Fibroblast of skin of left quadriceps (primary cell): Measurements from ENCODE around the gene ELOF1.
"Not testable (repeated sequence)": the region's sequence is repeated elsewhere in the genome, so short reads cannot be mapped to it uniquely, and the experiment has no call there.

Source experiments
- DNase-seq, 2 experiments: peaks; one replicate each; pipeline ENCODE4 v3.0.0-alpha.2; 2013; ENCODE audit warnings: low read depth in 2 of 2

Gene ELOF1

GRCh38 chr19:11558881-11559828, at the start of gene ELOF1:
Gene ELOF1, minus strand, starts transcription at chr19:11559230. Its CDS starts 4,883 bp downstream, at chr19:11554347.
- DNase-seq, result peak; percentile 93 to 94

GRCh38 chr19:11606484-11606883, 47.5 kb upstream of the ELOF1 start:
- DNase-seq, result no peak

- DNase-seq, result not testable (repeated sequence)
Measured at GRCh38 chr19:11599704-11600103, 40.7 kb upstream of the ELOF1 start.

GRCh38 chr19:11598746-11599145, 39.7 kb upstream of the ELOF1 start:
- no peak for DNase-seq

GRCh38 chr19:11598103-11598483, 39.1 kb upstream of the ELOF1 start:
- DNase-seq, result no peak

GRCh38 chr19:11597202-11598102, 38.4 kb upstream of the ELOF1 start, which contains the start of gene ZNF627:
Gene ZNF627, plus strand, starts transcription at chr19:11597483. Its CDS starts 145 bp downstream, at chr19:11597628.
- peak; percentile 95 to 96 for DNase-seq

- DNase-seq, result no peak
Measured at GRCh38 chr19:11596156-11596555, 37.1 kb upstream of the ELOF1 start.

- no peak for DNase-seq
Measured at GRCh38 chr19:11594084-11594483, 35.1 kb upstream of the ELOF1 start.

- no peak for DNase-seq
Measured at GRCh38 chr19:11587975-11588631, 29.1 kb upstream of the ELOF1 start.

GRCh38 chr19:11587302-11587974, 28.4 kb upstream of the ELOF1 start:
- DNase-seq, result peak; percentile 24 to 32

- DNase-seq, result no peak
Measured at GRCh38 chr19:11586331-11586730, 27.3 kb upstream of the ELOF1 start.

GRCh38 chr19:11581740-11582139, 22.7 kb upstream of the ELOF1 start:
- no peak for DNase-seq

- DNase-seq, result no peak
Measured at GRCh38 chr19:11580116-11580515, 21.1 kb upstream of the ELOF1 start.

GRCh38 chr19:11578258-11579142, 19.5 kb upstream of the ELOF1 start:
- no peak for DNase-seq

- DNase-seq, result no peak
Measured at GRCh38 chr19:11577451-11578257, 18.6 kb upstream of the ELOF1 start, which contains the start of gene ACP5. Gene ACP5, minus strand, starts transcription at chr19:11577645. Its CDS starts 328 bp downstream, at chr19:11577317.

GRCh38 chr19:11576227-11576626, 17.2 kb upstream of the ELOF1 start:
- no peak for DNase-seq

GRCh38 chr19:11574689-11575088, 15.7 kb upstream of the ELOF1 start:
- no peak for DNase-seq

- not testable (repeated sequence) for DNase-seq
Measured at GRCh38 chr19:11573763-11574162, 14.7 kb upstream of the ELOF1 start.

- not testable (repeated sequence) for DNase-seq
Measured at GRCh38 chr19:11573354-11573753, 14.3 kb upstream of the ELOF1 start.
